Measurements from ENCODE around the gene CLEC10A. TPM values are rescaled to one million over a fixed set of nuclear protein-coding genes. Genes with fewer than 3 reads are reported as not detected.
"Not testable (repeated sequence)": the region's sequence is repeated elsewhere in the genome, so short reads cannot be mapped to it uniquely, and the experiment has no call there.

The CLEC10A gene
- polyA plus RNA-seq, 3 donors = 22.7 to 69.4 (median 61.9) TPM

DNA sequence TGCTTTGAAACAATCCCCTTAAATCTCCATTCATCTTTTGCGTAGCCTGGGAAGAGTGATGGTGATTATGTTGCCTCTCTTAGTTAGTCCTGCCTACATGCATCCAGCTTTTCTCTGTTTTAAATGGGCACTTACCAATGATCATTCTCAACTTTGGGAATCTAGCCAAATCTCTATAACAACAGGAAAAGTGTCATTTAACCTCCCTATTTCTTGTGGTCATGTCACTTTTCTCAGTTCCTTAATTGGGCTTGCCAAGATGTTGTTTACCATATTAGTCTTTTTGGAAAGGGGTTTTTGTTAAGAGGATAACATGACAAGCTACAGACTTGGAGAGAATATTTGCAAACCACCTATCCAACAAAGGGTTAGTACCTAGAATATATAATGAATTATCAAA is 15.6 kb upstream of the CLEC10A start:
- Mint-ChIP-seq H3K27me3 (ENCODE audit: low read depth in 3 of 3) (peaks cover 0 to 3% (median 1%) of the 10 kb centered on the region in 3 donors), H3K9me3 (peaks cover 0 to 2% (median 0%) of the 10 kb centered on the region in 7 donors), H3K36me3 (peaks cover 5 to 18% of the 10 kb centered on the region in 2 donors), H3K27ac (peak overlapping the region; percentile 92 to 100 (median 99)), H3K4me1 (peaks cover 84% of the 10 kb centered on the region), H3K4me3 (peak overlapping the region in 1 of 2 donors; percentile 70)
- peak; percentile 72 to 93 (median 84) for DNase-seq
- Histone ChIP-seq H4K20me1 (ENCODE audit: insufficient read depth, low read length) (no peaks in the 10 kb centered on the region), H3K4me1 (ENCODE audit: control insufficient read depth in 1 of 2, insufficient read depth in 2 of 2, low read length in 2 of 2) (peaks cover 87 to 91% of the 10 kb centered on the region in 2 donors), H3K36me3 (replicated peaks in 1 of 2; ENCODE audit: control insufficient read depth in 1 of 2, insufficient read depth in 2 of 2, low read length in 2 of 2) (no peaks in the 10 kb centered on the region), H2AFZ (ENCODE audit: insufficient read depth, low read depth, low read length, poor library complexity, severe bottlenecking) (no peak overlapping the region), H3K27ac (ENCODE audit: low read depth in 1 of 2, low read length in 2 of 2) (peak overlapping the region; percentile 90 to 95), H3K9ac (ENCODE audit: insufficient read depth, low read length, poor library complexity, severe bottlenecking) (peak overlapping the region; percentile 55), H3K4me3 (replicated peaks in 1 of 3; ENCODE audit: low read depth in 2 of 3, low read length in 3 of 3) (peak overlapping the region in 1 of 3 experiments; percentile 54), H3K9me3 (replicated peaks in 1 of 2; ENCODE audit: control insufficient read depth in 1 of 2, insufficient read depth in 1 of 2, low read length in 2 of 2) (no peaks in the 10 kb centered on the region), H3K27me3 (ENCODE audit: control insufficient read depth in 2 of 2, insufficient read depth in 2 of 2, low read length in 2 of 2) (no peaks in the 10 kb centered on the region), H3K4me2 (replicated peaks; ENCODE audit: extremely low read depth, low read length, poor library complexity, severe bottlenecking) (peak overlapping the region; percentile 48), H3K79me2 (ENCODE audit: insufficient read depth, low read length) (no peaks in the 10 kb centered on the region)
- no CpG with 5 or more reads among the region's 1 CpG for WGBS (ENCODE audit: insufficient coverage)
- intact Hi-C loops (cut with micrococcal nuclease) = loop anchor here (2.0 to 5.0 kb wide), 4 partner anchors 25 to 43 kb away; no protein-coding TSS in a partner anchor
- TF ChIP-seq CTCF (IDR thresholded peaks at IDR 0.05) = no peak

DNA sequence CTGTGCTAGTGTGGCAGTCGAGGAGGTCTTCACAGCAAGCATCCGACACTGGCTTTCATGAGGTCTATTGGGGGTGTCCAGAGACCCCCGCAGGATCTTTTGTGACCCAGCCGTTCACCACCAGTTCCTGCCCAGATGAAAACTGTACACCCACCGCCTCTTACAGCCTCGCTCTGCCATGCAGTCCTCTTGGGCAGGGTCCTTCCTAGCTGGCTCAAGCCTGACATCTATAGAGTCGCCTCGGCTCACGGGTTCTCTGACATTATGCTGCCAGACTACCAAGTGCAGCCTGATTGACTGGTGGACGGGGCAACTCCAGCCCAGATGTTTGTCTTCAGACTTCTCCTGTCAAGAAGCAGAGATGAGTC is 14.6 kb upstream of the CLEC10A start:
- peak overlapping the region; percentile 48 for H3K4me2 ChIP-seq (replicated peaks; ENCODE audit: extremely low read depth, low read length, poor library complexity, severe bottlenecking)
- no peak for TF ChIP-seq CTCF (IDR thresholded peaks at IDR 0.05)
- Mint-ChIP-seq H3K4me1 (peaks cover 78% of the 10 kb centered on the region), H3K36me3 (peaks cover under 1 to 11% of the 10 kb centered on the region in 2 donors), H3K27ac (peak overlapping the region; percentile 92 to 100 (median 99)), H3K9me3 (peaks cover 0 to 2% (median 0%) of the 10 kb centered on the region in 7 donors), H3K4me3 (peak overlapping the region; percentile 62 to 82), H3K27me3 (ENCODE audit: low read depth in 3 of 3) (peaks cover 0 to 3% (median 1%) of the 10 kb centered on the region in 3 donors)
- H3K27ac ChIP-seq (ENCODE audit: low read depth in 1 of 2, low read length in 2 of 2) = peak overlapping the region; percentile 90 to 95
- H4K20me1 ChIP-seq (ENCODE audit: insufficient read depth, low read length) = no peaks in the 10 kb centered on the region
- intact Hi-C loops (cut with micrococcal nuclease) = loop anchor here (2.0 to 5.0 kb wide), 4 partner anchors 26 to 42 kb away; no protein-coding TSS in a partner anchor
- H3K79me2 ChIP-seq (ENCODE audit: insufficient read depth, low read length) = no peaks in the 10 kb centered on the region
- peak overlapping the region in 1 of 3 experiments; percentile 54 for H3K4me3 ChIP-seq (replicated peaks in 1 of 3; ENCODE audit: low read depth in 2 of 3, low read length in 3 of 3)
- H2AFZ ChIP-seq (ENCODE audit: insufficient read depth, low read depth, low read length, poor library complexity, severe bottlenecking) = no peak overlapping the region
- H3K9me3 ChIP-seq (replicated peaks in 1 of 2; ENCODE audit: control insufficient read depth in 1 of 2, insufficient read depth in 1 of 2, low read length in 2 of 2) = no peaks in the 10 kb centered on the region
- WGBS (ENCODE audit: insufficient coverage) = 39% methylated on average over 9 of the region's 10 CpGs
- peak overlapping the region; percentile 55 for H3K9ac ChIP-seq (ENCODE audit: insufficient read depth, low read length, poor library complexity, severe bottlenecking)
- H3K36me3 ChIP-seq (replicated peaks in 1 of 2; ENCODE audit: control insufficient read depth in 1 of 2, insufficient read depth in 2 of 2, low read length in 2 of 2) = no peaks in the 10 kb centered on the region
- H3K27me3 ChIP-seq (ENCODE audit: control insufficient read depth in 2 of 2, insufficient read depth in 2 of 2, low read length in 2 of 2) = no peaks in the 10 kb centered on the region
- H3K4me1 ChIP-seq (ENCODE audit: control insufficient read depth in 1 of 2, insufficient read depth in 2 of 2, low read length in 2 of 2) = peaks cover 82 to 87% of the 10 kb centered on the region in 2 donors
- peak in 1 of 3 donors; percentile 16 for DNase-seq

GRCh38 chr17:7091311-7092005 is 11.4 kb upstream of the CLEC10A start:
- H3K4me2 ChIP-seq (replicated peaks; ENCODE audit: extremely low read depth, low read length, poor library complexity, severe bottlenecking); H3K27me3 Mint-ChIP-seq (ENCODE audit: low read depth in 3 of 3): not testable (repeated sequence)
- WGBS (ENCODE audit: insufficient coverage) = 95% methylated on average over 7 of the region's 28 CpGs

More at GRCh38 chr17:7091311-7092005, 11.4 kb upstream of the CLEC10A start:
- H3K4me1 Mint-ChIP-seq = peaks cover 59% of the 10 kb centered on the region
- peak overlapping the region in 1 of 3 experiments; percentile 28 for H3K4me3 ChIP-seq (replicated peaks in 1 of 3; ENCODE audit: low read depth in 2 of 3, low read length in 3 of 3)
- H3K79me2 ChIP-seq (ENCODE audit: insufficient read depth, low read length); H3K9me3 ChIP-seq (replicated peaks in 1 of 2; ENCODE audit: control insufficient read depth in 1 of 2, insufficient read depth in 1 of 2, low read length in 2 of 2); H3K9ac ChIP-seq (ENCODE audit: insufficient read depth, low read length, poor library complexity, severe bottlenecking); H3K27me3 ChIP-seq (ENCODE audit: control insufficient read depth in 2 of 2, insufficient read depth in 2 of 2, low read length in 2 of 2); H3K36me3 ChIP-seq (replicated peaks in 1 of 2; ENCODE audit: control insufficient read depth in 1 of 2, insufficient read depth in 2 of 2, low read length in 2 of 2); H2AFZ ChIP-seq (ENCODE audit: insufficient read depth, low read depth, low read length, poor library complexity, severe bottlenecking); H4K20me1 ChIP-seq (ENCODE audit: insufficient read depth, low read length); intact Hi-C loops (cut with micrococcal nuclease); H3K27ac ChIP-seq (ENCODE audit: low read depth in 1 of 2, low read length in 2 of 2); H3K9me3 Mint-ChIP-seq: not testable (repeated sequence)
- peak overlapping the region; percentile 15 to 90 (median 73) for H3K27ac Mint-ChIP-seq
- peak overlapping the region; percentile 28 to 57 for H3K4me3 Mint-ChIP-seq
- peak in 1 of 3 donors; percentile 23 for DNase-seq
- peaks cover 53 to 65% of the 10 kb centered on the region in 2 donors for H3K4me1 ChIP-seq (ENCODE audit: control insufficient read depth in 1 of 2, insufficient read depth in 2 of 2, low read length in 2 of 2)
- peaks cover 0 to 16% of the 10 kb centered on the region in 2 donors for H3K36me3 Mint-ChIP-seq
